Ovary (tissue), 3 donors: ENCODE data around the gene PAQR3.

Experiments used
- POLR2A ChIP-seq: fragments of 450-650 bp; IDR thresholded peaks from one replicate; pipeline ENCODE4 v1.6.1; 2017; ENCODE audit warnings: antibody characterized with exemption, mild to moderate bottlenecking, moderate library complexity
- TF ChIP-seq, protein P1 (sequence below), 3 donors: fragments of 450-650 bp in 2 of 3; fragments of 200-600 bp in 1 of 3; IDR thresholded peaks; one replicate each; pipeline versions ENCODE4 v1.5.1 to v1.8.0; 2016 to 2022; ENCODE audit warnings: antibody characterized with exemption in 3 of 3, mild to moderate bottlenecking in 1 of 3
- donor health status: DM: no; HTN: no; CAD: no.

DNA sequence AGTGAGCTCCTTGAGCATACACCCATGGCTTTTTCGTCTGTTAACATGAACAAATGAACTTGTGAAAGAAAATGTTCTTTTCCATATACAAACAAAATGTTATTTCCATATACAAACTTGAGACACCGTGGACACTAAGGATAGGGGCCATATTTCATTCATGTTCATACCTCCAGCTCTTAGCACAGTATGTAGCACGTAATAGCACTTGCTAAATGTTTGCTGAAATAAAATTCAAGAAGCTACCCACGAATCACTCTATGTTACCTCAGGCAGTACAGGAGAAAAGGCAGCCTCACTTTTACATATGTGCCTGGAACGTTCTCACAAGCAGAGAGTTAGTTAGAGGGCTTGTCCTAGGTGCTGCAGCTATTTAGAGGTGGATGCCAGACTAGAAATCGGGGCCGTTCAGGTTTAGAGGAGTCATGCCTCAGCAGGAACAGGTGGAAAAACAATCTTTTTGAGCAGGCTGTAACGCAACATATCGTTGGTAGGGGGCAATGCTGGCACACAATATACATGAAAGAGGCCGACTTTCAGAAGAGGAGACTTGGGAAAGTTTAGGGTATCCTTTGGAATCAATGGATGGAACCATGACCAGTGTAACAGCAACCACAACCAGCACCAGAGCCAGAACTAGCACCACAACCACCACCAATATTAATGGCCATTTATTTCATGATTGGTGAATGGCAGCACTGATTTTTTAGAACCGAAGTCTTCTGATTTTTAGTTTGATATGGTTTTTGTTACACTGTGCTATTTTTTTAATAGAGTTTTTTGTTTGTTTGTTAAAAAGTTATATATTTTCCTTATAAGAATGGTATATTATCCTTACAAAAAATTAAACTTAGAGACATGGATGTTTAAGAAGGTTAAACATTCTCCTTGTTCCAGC, 14.8 kb upstream of the PAQR3 start:
- TF ChIP-seq, protein P1, sequence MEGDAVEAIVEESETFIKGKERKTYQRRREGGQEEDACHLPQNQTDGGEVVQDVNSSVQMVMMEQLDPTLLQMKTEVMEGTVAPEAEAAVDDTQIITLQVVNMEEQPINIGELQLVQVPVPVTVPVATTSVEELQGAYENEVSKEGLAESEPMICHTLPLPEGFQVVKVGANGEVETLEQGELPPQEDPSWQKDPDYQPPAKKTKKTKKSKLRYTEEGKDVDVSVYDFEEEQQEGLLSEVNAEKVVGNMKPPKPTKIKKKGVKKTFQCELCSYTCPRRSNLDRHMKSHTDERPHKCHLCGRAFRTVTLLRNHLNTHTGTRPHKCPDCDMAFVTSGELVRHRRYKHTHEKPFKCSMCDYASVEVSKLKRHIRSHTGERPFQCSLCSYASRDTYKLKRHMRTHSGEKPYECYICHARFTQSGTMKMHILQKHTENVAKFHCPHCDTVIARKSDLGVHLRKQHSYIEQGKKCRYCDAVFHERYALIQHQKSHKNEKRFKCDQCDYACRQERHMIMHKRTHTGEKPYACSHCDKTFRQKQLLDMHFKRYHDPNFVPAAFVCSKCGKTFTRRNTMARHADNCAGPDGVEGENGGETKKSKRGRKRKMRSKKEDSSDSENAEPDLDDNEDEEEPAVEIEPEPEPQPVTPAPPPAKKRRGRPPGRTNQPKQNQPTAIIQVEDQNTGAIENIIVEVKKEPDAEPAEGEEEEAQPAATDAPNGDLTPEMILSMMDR (IDR thresholded peaks at IDR 0.05), result peak in 1 of 3 donors; percentile 30
- no peak for TF ChIP-seq POLR2A
